Left kidney (tissue), 8 donors: Measurements from ENCODE around the gene SECISBP2L. TPM values are rescaled to one million over a fixed set of nuclear protein-coding genes. Genes with fewer than 3 reads are reported as not detected.
"Not testable (repeated sequence)": the region's sequence is repeated elsewhere in the genome, so short reads cannot be mapped to it uniquely, and the experiment has no call there.

Source experiments
- DNase-seq: peaks from one replicate; pipeline ENCODE4 v3.0.0-alpha.2; 2013
- long read RNA-seq, 8 donors: transcript quantifications; one replicate each; lab custom pipeline, GENCODE V29; 2026
- polyA plus RNA-seq: library from polyadenylated mRNA; unstranded; fragments of 120-200 nt; gene quantifications from one replicate; pipeline ENCODE4 v1.2.1, GENCODE V29; 2013; ENCODE audit not compliant: insufficient read length

SECISBP2L gene
- 73.8 TPM for polyA plus RNA-seq
- long read RNA-seq, donor 1, full-length matches to known transcripts: 4 of 4 reads
- long read RNA-seq, donor 1, partial matches to known transcripts: 0 of 4 reads
- long read RNA-seq, donor 1, other reads (novel, unspliced or antisense): 0 of 4 reads
- long read RNA-seq, donor 2, full-length matches to known transcripts: 1 of 14 reads
- long read RNA-seq, donor 2, partial matches to known transcripts: 13 of 14 reads
- long read RNA-seq, donor 2, other reads (novel, unspliced or antisense): 0 of 14 reads
- long read RNA-seq, donor 3, full-length matches to known transcripts: 2 of 2 reads
- long read RNA-seq, donor 3, partial matches to known transcripts: 0 of 2 reads
- long read RNA-seq, donor 3, other reads (novel, unspliced or antisense): 0 of 2 reads
- long read RNA-seq, donor 4, partial matches to known transcripts: 0 of 1 reads
- long read RNA-seq, donor 4, other reads (novel, unspliced or antisense): 0 of 1 reads
- long read RNA-seq, donor 5, full-length matches to known transcripts: 3 of 3 reads
- long read RNA-seq, donor 5, partial matches to known transcripts: 0 of 3 reads
- long read RNA-seq, donor 5, other reads (novel, unspliced or antisense): 0 of 3 reads
- long read RNA-seq, donor 6, full-length matches to known transcripts: 4 of 12 reads
- long read RNA-seq, donor 6, partial matches to known transcripts: 8 of 12 reads
- long read RNA-seq, donor 6, other reads (novel, unspliced or antisense): 0 of 12 reads
- long read RNA-seq, donor 7, partial matches to known transcripts: 7 of 9 reads
- long read RNA-seq, donor 7, other reads (novel, unspliced or antisense): 0 of 9 reads
- long read RNA-seq, donor 8, partial matches to known transcripts: 5 of 6 reads
- long read RNA-seq, donor 8, other reads (novel, unspliced or antisense): 0 of 6 reads

GRCh38 chr15:49046220-49047102 is at the start of gene SECISBP2L:
Gene SECISBP2L, minus strand, starts transcription at chr15:49046446. Its CDS starts 147 bp downstream, at chr15:49046299.
- peak; percentile 95 for DNase-seq

GRCh38 chr15:49094923-49095322 is 48.7 kb upstream of the SECISBP2L start:
- no peak for DNase-seq

DNA sequence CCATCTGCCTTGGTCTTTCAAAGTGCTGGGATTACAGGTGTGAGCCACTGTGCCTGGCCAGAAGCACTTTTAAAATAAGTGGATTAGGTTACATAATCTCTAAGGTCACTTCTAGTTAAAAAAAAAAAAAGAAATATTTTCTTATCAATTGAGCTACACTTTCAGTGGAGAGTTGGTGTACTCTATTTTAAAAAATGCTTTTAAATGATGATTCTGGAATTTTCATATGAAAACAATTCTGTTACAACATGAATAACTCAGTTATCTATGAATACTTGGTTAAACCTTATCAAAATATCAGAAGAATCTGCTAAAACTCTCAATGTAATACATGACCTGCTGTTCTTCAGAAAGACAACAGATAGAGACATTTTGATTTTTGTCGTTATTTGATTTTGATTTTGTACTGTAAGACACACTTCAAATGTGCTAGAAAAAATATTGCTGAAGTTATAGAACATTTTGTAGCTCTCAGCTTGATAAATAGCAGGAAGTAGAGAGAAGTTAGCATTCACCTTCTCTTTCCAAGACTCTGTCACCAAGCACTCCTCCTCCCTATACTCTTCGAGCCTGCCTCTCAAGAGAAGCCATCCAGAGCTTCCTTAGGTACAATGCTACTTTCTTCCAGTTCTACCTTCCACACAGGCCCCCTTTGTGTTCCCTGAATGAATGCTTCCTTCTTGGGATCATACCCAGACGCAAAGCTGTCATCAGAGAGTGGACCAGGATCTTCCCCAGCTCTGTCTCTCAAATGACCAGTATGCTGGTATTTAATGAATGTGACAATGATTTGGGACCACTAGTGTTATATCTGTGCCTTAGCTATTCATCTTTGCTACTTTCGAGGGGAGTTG is 47.2 kb upstream of the SECISBP2L start:
- DNase-seq: no peak

DNA sequence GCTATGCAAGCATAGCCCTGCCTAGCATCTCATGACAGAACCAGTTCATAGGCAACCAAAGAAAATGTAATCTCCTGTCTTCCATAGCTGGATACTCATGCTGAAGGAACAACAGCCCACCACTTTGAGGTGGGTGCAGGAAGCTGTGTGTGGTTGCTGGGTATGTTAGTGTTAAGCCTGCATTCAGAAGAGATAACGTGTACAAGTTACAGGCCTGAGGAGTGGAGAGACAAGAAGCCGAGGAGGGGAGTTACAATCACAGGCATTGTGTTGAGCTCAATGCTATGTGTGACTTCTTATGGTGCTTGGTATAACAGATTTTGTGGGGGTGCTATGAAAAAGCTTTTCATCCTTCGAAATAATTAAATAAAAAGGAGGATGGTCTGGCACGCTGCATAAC is 42.8 kb upstream of the SECISBP2L start:
- DNase-seq: no peak

DNA sequence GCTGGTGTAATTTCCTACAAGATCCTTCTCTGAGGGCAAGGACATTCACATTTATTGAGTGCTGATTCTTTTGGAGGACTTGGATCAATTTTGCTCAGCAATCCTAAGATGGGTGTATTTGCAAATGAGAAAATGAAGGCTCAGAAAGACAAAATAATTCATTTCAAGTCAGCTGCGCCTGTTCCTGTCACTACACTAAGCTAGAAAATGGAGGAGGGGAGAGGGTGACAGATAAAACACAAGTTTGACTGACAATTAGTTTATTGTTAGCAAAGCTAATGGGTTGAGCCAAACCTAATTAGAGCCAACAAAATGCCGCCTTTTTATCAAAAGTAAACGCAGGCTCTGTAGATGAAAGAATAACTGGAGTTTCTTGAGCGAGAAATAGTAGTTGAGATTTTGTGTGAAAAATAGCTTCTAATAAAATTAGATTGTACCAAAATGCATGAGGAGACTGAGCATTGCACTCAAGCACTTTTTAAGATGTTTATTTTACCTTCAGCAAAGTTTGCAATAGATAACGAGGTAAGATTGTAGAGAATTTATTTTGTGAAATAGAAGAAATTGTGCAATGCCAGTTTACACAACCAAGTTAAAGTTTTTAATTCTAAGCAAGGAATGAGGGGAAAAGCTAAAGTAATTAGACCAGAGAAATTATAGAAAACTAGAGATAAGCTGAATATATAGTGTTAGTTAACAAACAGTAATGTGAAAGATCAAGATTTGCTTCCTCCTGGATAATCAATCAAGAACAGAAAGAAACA is 39.6 kb upstream of the SECISBP2L start:
- DNase-seq: no peak

- DNase-seq: no peak
These were observed 38.0 kb upstream of the SECISBP2L start for GRCh38 chr15:49084285-49084570.

- DNase-seq: no peak
These were observed 37.4 kb upstream of the SECISBP2L start for GRCh38 chr15:49083401-49084284.

GRCh38 chr15:49082960-49083359 is 36.7 kb upstream of the SECISBP2L start:
- DNase-seq: peak; percentile 12

DNA sequence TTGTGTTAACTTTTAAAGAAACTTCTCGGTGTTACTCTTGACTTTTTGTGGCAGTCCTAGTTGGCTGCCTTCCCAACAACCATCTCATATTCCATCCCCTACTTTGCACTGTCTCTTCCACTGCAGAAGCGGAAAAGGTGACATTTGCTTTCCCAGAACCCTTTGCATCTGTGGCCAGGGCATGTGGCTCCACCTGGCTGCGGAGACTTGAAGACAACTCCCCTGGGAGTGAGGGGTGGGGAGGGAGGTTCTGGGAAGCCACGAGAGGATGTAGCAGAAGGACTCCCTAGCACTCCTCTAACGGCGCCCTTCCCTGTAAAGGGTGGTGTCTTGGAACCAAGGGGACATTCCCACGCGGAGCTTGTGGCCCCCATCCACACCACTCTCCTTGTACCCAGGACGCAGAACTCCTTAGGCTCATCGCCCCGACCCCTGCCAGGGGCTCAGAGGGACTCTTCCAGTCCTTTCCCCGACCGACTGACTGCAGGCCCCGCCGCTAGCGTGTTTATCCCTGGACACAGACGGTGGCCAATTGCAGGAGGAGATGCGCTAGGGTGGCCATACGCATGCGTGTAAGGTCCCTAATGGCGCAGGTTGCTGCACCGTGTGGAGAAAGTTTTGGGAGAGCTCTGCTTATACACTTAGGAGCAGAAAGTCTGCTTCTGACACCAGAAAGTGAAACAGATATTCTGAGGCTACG is 33.2 kb upstream of the SECISBP2L start:
- DNase-seq: no peak

GRCh38 chr15:49075881-49076280 is 29.6 kb upstream of the SECISBP2L start:
- no peak for DNase-seq

DNA sequence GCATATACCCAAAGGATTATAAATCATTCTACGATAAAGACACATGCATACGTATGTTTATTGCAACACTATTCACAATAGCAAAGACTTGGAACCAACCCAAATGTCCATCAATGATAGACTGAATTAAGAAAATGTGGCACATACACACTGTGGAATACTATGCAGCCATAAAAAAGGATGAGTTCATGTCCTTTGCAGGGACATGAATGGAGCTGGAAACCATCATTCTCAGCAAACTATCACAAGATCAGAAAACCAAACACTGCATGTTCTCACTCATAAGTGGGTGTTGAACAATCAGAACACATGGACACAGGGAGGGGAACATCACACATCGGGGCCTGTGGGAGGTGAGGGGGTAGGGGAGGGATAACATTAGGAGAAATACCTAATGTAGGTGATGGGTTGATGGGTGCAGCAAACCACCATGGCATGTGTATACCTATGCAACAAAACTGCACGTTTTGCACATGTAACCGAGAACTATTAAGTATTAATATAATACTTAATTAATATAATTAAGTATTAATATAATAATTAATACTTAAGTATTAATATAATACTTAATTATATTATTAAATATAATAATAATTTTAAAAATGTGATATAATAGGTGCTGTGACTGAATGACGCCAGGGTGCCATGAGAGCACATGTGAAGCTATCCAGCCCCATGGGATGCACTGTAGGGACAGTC is 28.5 kb upstream of the SECISBP2L start:
- DNase-seq: not testable (repeated sequence)

GRCh38 chr15:49066372-49066771 is 20.1 kb upstream of the SECISBP2L start:
- no peak for DNase-seq

- no peak for DNase-seq
These were observed 18.6 kb upstream of the SECISBP2L start for GRCh38 chr15:49064884-49065283.

DNA sequence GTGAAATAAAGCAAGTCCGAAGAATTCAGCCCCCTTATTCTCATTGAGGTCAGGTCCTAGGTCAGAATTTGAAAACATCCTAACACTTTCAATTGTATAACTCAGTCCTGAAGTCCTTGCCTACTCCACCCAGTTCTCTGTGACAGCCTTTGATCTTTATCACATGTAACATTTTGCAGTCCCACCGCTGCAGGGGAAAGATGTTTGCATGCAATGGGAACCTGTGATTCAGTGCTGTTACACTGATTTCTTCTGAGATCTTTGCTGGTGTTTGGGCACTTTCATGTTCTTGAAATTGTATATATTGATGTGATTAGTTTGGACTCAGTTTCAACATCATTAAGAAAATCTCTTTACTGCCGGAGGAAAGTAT is 18.0 kb upstream of the SECISBP2L start:
- DNase-seq: no peak

DNA sequence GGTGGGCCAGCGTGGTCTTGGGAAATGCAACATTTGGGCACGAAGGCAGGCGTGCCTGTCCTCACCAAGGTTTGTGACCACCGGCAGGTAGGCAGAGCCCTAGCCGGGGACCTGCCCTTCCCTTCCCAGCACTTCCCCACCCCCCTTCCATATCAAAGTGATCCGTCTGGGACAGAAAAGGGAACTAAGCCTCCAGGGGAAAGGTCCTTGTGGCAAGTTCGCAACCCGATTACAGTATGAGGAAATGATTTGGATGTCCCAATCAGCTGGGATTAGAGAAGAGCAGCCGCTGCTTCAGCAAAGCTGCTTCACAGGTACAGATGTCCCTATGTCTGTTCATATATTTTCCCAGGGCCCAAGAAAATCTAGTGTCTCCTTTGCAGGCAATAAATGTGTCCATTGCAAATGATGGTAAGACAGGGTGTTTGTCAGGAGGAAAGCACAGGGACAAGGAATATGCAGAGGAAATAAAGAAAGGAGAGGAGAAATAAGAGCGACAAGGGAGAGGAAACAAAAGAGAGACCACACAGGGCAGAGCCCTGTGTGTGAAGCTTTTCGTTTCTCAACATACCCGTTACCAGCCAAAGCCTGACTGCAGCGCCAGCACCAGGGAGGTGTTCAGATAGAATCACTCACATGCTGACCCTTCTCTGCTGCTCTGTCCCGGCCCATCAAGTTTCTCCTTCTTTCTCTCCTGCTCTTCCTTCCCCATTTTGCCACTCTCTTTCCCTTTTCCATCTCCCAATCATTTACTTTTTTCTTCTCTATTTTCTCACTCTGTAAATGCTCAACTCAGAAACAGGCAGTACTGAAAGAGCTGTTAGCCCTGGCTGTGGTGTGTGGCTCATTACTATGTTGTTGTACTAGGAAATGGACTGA is 17.4 kb upstream of the SECISBP2L start:
- DNase-seq: no peak

DNA sequence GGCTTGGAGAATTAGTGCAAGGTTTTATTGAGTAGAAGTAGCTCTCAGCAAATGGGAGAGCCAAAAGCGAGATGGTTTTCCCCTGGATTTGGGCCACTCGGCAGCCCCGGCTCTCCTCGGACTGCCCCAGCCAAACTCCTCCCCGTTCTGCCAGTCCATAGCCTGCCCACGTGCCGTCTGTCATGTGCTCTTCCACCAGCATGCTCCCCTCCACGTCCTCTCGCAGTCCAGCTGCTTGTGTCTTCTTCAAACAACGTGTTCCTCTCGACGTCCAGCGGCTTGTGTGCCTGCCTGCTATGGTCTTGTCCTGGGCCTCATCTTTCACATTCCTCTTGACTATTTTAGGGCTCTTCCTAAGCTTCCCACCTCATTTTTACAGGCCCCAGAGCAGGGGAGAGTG is 16.7 kb upstream of the SECISBP2L start:
- no peak for DNase-seq
